Stimulated activated CD4-positive, alpha-beta T cell treated with anti-CD3 and anti-CD28 coated beads, Interleukin-15, amount 100 ng/mL, for 48 hours (primary cell): ENCODE results near the gene EXOC3.
"Not testable (repeated sequence)": the region's sequence is repeated elsewhere in the genome, so short reads cannot be mapped to it uniquely, and the experiment has no call there.

Experiments
- DNase-seq, 2 donors: peaks; one replicate each; pipeline ENCODE4 v3.0.0-alpha.2; 2020; ENCODE audit warnings: low read depth in 2 of 2

EXOC3 gene

GRCh38 chr5:501105-501830 lies 58.3 kb downstream of the EXOC3 start:
- no peak for DNase-seq

DNA sequence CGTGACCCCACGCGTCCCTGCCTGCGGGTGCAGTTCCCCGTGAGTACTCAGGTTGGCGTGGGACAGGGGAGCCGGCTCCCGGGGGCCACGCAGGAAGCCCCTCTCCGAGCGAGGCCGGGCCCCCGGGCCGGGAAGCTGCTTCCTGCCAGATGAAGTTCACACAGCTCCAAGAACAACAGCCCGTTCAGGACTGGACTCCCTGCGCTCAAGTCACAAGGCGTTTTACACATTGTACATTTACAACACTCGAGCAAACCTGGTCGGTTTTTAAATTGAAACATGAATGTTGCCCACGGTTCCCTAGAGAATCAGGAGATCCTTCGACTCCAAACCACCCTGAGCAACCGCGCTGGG lies 58.8 kb downstream of the EXOC3 start:
- no peak for DNase-seq

- DNase-seq = no peak
These were observed 59.5 kb downstream of the EXOC3 start for GRCh38 chr5:502325-503079.

GRCh38 chr5:504326-505154 lies 61.6 kb downstream of the EXOC3 start:
- DNase-seq = no peak

GRCh38 chr5:505951-506525 lies 63.1 kb downstream of the EXOC3 start:
- no peak for DNase-seq

DNA sequence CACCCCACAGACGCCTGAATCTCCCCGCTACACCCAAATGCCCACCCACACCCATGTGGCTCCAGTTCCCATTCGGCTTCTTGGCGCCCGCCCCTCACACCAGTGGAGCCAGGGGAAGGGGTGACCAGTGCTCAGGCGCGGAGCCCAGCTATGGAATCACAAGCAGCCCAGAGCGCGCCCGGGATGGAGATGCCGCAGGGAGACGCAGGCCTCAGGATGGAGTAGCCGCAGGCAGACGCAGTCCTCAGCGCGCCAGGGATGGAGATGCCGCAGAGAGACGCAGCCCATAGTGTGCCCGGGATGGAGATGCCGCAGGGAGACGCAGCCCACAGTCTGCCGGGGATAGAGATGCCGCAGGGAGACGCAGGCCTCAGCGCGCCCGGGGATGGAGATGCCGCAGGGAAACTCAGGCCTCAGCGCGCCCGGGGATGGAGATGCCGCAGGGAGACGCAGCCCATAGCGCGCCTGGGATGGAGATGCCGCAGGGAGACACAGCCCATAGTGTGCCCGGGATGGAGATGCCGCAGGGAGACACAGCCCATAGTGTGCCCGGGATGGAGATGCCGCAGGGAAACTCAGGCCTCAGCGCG lies 65.1 kb downstream of the EXOC3 start:
- not testable (repeated sequence) for DNase-seq

- no peak for DNase-seq
These were observed 66.7 kb downstream of the EXOC3 start for GRCh38 chr5:509611-510185.

- DNase-seq = no peak
These were observed 67.5 kb downstream of the EXOC3 start for GRCh38 chr5:510521-510920.

DNA sequence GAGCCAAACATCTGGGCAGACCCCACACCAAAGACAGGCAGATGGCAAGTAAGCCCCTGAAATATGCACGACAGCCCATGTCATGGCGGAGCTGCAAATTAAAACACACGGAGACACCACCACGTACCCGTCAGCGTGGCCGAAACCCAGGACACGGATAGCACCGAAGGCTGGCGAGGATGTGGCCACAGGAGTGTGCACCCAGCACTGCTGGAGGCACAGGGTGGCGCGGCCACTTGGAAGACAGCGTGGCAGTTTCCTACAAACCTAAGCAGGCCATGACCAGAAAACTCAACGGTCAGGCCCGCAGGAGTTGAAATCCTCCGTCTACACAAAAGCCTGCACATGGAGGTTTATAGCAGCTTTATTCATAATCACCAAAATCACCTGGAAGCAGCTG lies 68.5 kb downstream of the EXOC3 start:
- no peak for DNase-seq

GRCh38 chr5:513216-514100 lies 70.5 kb downstream of the EXOC3 start:
- no peak for DNase-seq

DNA sequence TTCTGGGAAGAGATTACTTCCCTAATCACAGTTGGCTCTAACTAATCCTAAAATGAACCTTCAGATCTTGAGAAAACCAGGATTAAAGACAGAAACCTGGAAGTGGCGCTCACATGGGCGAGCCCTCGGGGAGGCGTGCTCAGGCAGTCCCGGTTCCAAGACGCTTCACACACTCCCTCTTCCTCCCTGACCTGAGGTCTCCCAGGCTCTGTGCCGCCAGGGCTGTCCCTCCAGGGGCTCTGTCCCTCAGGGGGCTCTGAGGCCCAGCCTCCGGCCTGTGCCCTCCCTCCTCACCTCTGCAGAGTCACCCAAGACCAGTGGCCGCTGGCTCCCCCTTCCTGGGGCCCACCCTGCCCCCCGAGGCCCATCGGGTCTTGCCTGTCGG lies 71.1 kb downstream of the EXOC3 start:
- DNase-seq = no peak

- no peak for DNase-seq
These were observed 71.7 kb downstream of the EXOC3 start for GRCh38 chr5:514673-515072.

DNA sequence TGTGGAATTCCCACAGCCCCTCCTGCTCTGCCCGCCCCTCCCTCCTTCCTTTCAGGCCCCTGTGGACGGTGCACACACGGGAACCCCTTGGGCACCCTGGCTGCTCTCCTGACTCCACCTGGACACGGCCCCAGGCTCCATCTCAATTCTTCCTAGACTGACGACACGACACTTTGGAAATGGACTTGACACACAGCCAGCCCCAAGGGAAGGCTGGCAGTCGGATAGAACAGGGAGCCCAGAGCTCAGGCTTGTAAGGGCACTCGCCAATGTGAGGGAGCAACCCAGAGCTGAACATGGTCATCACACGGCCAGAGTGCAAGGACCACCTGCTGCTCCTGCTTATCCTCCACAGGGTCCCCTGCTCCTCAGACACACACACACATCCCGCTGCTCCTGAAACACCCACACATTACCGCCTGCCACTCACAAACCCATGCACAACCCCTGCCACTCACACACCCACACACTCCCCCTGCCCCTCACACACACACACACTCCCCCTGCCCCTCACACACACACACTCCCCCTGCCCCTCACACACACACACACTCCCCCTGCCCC lies 72.4 kb downstream of the EXOC3 start:
- DNase-seq = no peak

- DNase-seq = no peak
These were observed 73.5 kb downstream of the EXOC3 start for GRCh38 chr5:516338-516925.
